ENCODE measurements around the gene TOGARAM2.

TOGARAM2 gene

GRCh38 chr2:29057006-29057405 lies 75.9 kb downstream of the TOGARAM2 start:
- no peak for DNase-seq

GRCh38 chr2:29059624-29060023 lies 78.5 kb downstream of the TOGARAM2 start:
- DNase-seq = no peak

DNA sequence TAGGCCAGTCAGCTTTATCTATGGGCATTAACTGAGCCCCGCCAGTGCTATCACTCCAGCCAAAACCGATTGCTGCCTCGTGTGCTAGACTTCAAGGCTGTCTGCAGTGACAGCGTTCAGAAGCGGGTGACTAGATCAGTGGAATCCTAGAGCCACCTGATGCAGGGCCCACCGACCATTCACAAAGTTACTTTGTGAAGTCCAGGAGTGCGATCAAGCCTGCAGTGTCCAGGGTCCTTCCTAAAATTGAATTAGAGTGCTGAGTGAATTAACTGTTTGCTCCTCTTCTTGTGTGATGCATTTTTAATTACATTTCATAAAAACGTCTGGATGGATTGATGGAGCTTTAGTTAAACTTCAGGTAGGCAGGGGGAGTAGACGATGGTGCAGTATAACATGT lies 79.3 kb downstream of the TOGARAM2 start:
- DNase-seq = no peak

DNA sequence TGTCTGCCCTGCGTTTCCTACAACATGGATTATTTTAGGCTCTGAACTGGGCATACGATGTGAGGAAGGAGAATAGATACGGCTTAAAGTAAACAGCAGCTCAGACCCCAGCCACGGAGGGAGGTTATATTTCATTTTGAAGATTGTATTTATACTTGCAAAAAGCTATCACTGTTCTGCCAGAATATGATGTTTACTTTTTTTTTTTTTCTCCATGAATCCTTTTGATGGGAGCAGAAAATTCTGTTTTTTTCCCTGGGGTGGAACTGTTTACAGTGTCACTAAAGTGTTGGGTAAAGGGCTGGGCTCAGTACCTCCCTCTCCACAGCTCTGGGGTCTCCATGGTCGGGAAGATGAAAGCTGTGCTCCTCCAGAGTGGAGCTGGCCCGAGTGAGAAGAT lies 80.1 kb downstream of the TOGARAM2 start:
- DNase-seq = no peak

GRCh38 chr2:29061616-29062015 lies 80.5 kb downstream of the TOGARAM2 start:
- no peak for DNase-seq

GRCh38 chr2:29062371-29062770 lies 81.3 kb downstream of the TOGARAM2 start:
- DNase-seq = no peak

GRCh38 chr2:29063056-29063455 lies 82.0 kb downstream of the TOGARAM2 start:
- no peak for DNase-seq

DNA sequence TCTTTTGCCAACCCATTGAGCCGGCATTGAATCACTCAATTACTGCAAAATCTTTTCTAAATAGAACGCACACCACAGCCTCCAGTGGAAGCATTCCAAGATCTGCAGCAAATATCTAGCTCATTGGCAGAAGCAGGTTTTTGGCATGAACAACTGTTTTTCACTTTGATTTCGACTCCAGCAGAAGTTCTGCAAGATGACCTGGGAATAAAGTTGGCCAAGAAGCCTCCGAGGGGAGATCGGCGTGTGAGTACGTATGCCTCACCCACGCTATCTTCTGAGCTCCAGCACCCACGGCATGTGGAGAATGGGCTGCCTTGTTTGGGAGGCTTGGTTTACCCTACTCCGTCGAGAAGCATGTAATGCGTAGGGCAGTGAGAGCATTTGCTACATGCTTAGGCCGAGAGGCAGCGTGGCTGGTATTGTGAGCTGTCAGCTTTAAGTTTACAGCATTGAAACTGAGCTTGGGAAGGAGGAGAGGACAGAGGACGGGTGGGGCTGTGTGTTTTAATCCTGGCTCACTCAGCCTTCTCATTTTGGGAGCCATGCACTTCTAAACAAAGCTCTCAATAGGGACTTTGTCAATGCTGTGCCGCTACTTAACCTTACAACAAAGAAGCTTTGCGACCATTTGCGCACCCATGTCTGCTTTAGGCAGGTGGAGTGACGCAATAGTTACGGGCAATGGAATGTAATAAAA lies 82.7 kb downstream of the TOGARAM2 start:
- no peak for DNase-seq

DNA sequence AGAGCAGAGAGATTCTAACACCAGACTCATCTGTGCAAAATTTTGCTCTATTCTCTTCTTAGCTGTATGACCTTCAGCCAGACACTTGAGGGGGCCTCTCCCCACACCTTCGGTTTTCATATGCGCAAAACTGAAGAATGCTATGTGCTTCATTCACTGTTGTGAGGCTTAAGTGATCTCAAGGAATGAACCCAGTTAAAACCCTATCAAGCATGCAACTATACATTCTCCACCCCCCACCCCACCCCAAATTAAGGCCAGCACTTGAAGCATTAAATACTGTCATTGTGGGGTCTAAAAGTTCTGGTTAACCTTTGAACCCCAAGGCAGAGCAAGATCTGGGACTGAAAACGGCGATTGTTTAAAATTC lies 83.2 kb downstream of the TOGARAM2 start:
- DNase-seq = no peak

DNA sequence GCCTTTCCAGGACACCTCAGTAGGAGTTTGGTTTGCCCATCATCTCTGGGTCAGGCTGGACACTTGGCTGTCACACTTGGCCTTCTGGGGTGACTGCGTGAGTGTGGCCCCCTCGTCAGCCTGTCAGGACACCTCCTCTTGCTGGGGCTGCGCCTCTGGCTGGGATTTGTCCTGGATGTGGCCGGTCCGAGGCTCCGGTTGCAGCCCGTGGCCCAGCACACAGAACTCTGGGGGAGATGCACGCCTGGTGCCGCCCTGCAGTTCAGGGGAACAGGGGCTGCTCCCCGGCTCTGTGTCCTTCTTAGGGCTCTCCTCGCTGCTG lies 83.6 kb downstream of the TOGARAM2 start:
- DNase-seq = no peak

GRCh38 chr2:29065068-29065811 lies 84.1 kb downstream of the TOGARAM2 start:
- DNase-seq = no peak

GRCh38 chr2:29066271-29066860 lies 85.3 kb downstream of the TOGARAM2 start:
- DNase-seq = no peak

GRCh38 chr2:29066997-29067605 lies 86.0 kb downstream of the TOGARAM2 start:
- no peak for DNase-seq

GRCh38 chr2:29068513-29068912 lies 87.4 kb downstream of the TOGARAM2 start:
- no peak for DNase-seq

GRCh38 chr2:29070526-29070925 lies 89.4 kb downstream of the TOGARAM2 start:
- DNase-seq = no peak

- DNase-seq = no peak
Measured at GRCh38 chr2:29071032-29071975, 90.2 kb downstream of the TOGARAM2 start.

DNA sequence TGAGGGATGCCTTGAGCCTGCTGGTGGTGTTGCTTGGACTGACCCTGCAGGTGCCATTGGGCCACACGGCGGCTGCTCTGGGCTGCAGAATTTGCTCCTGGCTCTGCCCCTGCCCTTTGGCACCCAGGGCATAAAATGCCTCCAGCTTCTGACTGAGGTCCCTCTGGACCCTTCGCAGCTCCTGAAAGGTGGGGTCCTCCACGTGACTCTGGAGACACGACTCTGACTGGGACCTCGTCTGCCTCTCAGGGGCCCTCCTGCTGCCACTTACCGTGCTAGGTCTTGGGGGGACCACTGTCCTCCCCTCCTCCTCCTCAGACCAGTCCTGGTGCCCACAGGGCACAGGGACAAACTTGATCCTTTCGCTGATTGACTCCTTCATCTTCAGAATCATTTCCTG lies 91.2 kb downstream of the TOGARAM2 start:
- no peak for DNase-seq

- no peak for DNase-seq
Measured at GRCh38 chr2:29072971-29073725, 92.0 kb downstream of the TOGARAM2 start.

GRCh38 chr2:29073933-29074332 lies 92.8 kb downstream of the TOGARAM2 start:
- DNase-seq = no peak

DNA sequence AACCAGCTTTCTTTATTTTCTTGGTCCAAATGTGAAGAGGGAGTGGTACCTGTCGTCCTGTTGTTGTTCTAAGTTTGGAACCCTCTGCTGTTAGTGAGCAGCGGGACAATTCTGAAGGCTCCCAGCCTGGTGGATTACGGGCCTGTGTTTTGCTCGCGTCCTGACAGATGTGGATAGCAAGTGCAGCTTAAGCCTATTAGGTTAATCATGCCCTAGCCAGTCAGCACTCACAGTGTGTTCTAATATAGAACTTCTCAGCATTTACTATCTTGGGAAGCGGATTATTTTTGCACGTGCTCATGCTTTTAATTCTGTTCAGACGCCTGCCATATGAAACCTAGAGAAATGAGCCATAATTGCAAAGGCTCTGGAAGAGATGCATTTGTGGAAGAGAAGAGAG lies 93.3 kb downstream of the TOGARAM2 start, which contains the start of gene PCARE:
PCARE (minus strand) TSS at position 113 of the 400 bp plus-strand sequence. CDS start 262 bp downstream, outside the sequence.
- no peak for DNase-seq

- no peak for DNase-seq
Measured at GRCh38 chr2:29075894-29076705, 95.0 kb downstream of the TOGARAM2 start.

Data from activated CD4-positive, alpha-beta T cell treated with anti-CD3 and anti-CD28 coated beads, Interleukin-2, amount 50 U/mL, for 1 hour (primary cell).